CD4-positive, alpha-beta T cell (primary cell): Measurements from ENCODE around the gene VPS39. TPM values are rescaled to one million over a fixed set of nuclear protein-coding genes. Genes with fewer than 3 reads are reported as not detected.

Source experiments
- ATAC-seq: fragments of 200-7000 bp; cut with Tn5 transposase; one replicate; pipeline ENCODE4 v1.10.0; 2022; ENCODE audit warnings: mild to moderate bottlenecking; ENCODE audit not compliant: poor library complexity
- CTCF ChIA-PET: fragments of 350-600 bp; sonication (Branson Sonifier 250); formaldehyde crosslinking; loops from one replicate; lab custom pipeline; 2021; ENCODE audit warnings: antibody characterized with exemption, inconsistent platforms; lab: Charles Lee
- POLR2A ChIA-PET: fragments of 350-600 bp; sonication (Branson Sonifier 250); formaldehyde crosslinking; loops from one replicate; lab custom pipeline; 2021; ENCODE audit warnings: antibody characterized with exemption, inconsistent platforms; lab: Charles Lee
- DNase-seq, 14 experiments: peaks; one replicate each; pipeline ENCODE4 v3.0.0-alpha.2; 2013 to 2020; ENCODE audit warnings: mixed read lengths in 2 of 14
- H3K27ac ChIP-seq, 2 donors: one replicate each; pipeline versions ENCODE4 v1.5.1 to v1.7.0; 2013; ENCODE audit warnings: low read length in 2 of 2, low read depth in 1 of 2, mild to moderate bottlenecking in 1 of 2
- H3K27me3 ChIP-seq, 2 experiments: 1 replicate in 1 of 2; 2 replicates in 1 of 2; pipeline versions ENCODE4 v1.6.1 to v1.7.0; 2013; ENCODE audit warnings: low read length in 2 of 2, control low read depth in 1 of 2, mild to moderate bottlenecking in 1 of 2, moderate library complexity in 1 of 2; ENCODE audit not compliant: insufficient read depth in 2 of 2, control insufficient read depth in 1 of 2
- H3K36me3 ChIP-seq: one replicate; pipeline ENCODE4 v1.6.1; 2013; ENCODE audit warnings: low read length, control low read depth; ENCODE audit not compliant: insufficient read depth
- H3K4me1 ChIP-seq: one replicate; pipeline ENCODE4 v1.6.1; 2013; ENCODE audit warnings: low read length, control low read depth; ENCODE audit not compliant: insufficient read depth
- H3K4me3 ChIP-seq: one replicate; pipeline ENCODE4 v1.5.1; 2013; ENCODE audit warnings: mild to moderate bottlenecking, low read length, moderate library complexity
- H3K9me3 ChIP-seq, 2 experiments: 1 replicate in 1 of 2; 2 replicates in 1 of 2; pipeline versions ENCODE4 v1.6.1 to v1.7.0; 2013; ENCODE audit warnings: low read length in 2 of 2, mild to moderate bottlenecking in 2 of 2, control low read depth in 1 of 2, moderate library complexity in 1 of 2; ENCODE audit not compliant: control insufficient read depth in 1 of 2, insufficient read depth in 1 of 2
- H3K27ac Mint-ChIP-seq: one replicate; pipeline ENCODE4 v1.8.0; 2020; ENCODE audit warnings: mixed read lengths
- H3K27me3 Mint-ChIP-seq: one replicate; pipeline ENCODE4 v1.8.0; 2021; ENCODE audit warnings: mixed read lengths
- H3K36me3 Mint-ChIP-seq: one replicate; pipeline ENCODE4 v1.8.0; 2021; ENCODE audit warnings: low read depth, mixed read lengths
- H3K4me1 Mint-ChIP-seq: one replicate; pipeline ENCODE4 v1.8.0; 2021; ENCODE audit warnings: low read depth, mixed read lengths
- H3K4me3 Mint-ChIP-seq: one replicate; pipeline ENCODE4 v1.8.0; 2020; ENCODE audit warnings: mild to moderate bottlenecking, mixed read lengths
- H3K9me3 Mint-ChIP-seq: one replicate; pipeline ENCODE4 v1.8.0; 2020; ENCODE audit warnings: mixed read lengths
- CTCF ChIP-seq: fragments of 200-600 bp; IDR thresholded peaks from one replicate; pipeline ENCODE4 v1.8.0; 2022; ENCODE audit warnings: antibody characterized with exemption, mild to moderate bottlenecking
- intact Hi-C, 2 experiments: fragments of 100-400 bp; cut with DNase I in 1 of 2; cut with micrococcal nuclease in 1 of 2; formaldehyde crosslinking; loops; one replicate each; pipeline versions ENCODE4 v1.15.1 to v1.9.0; 2023 to 2025; cut with DNase I, micrococcal nuclease
- microRNA-seq: library from miRNA; unstranded; fragments of <30 nt; microRNA quantifications from one replicate; pipeline ENCODE4 v1.2.0, GENCODE V29; 2021; ENCODE audit warnings: borderline microRNAs expressed, borderline replicate concordance
- total RNA-seq, 174 experiments: library from RNA in 2 of 174; stranded (reverse) in 2 of 174; gene quantifications; one replicate each; pipeline ENCODE4 v1.2.3 and lab custom pipeline; 2021 to 2026

VPS39 gene
- total RNA-seq, 2 experiments from 2014 or later = 73.4 to 82.5 TPM

GRCh38 chr15:42111924-42112323 lies 96.2 kb downstream of the VPS39 start:
- H3K4me1 ChIP-seq = peaks cover 2% of the 10 kb centered on the region
- H3K4me3 Mint-ChIP-seq = no peak overlapping the region

GRCh38 chr15:42110367-42110766 lies 97.7 kb downstream of the VPS39 start:
- ChIA-PET CTCF (no interaction called here), POLR2A (no interaction called here)
- DNase-seq (no peak), ATAC-seq (no peak)
- H3K27ac ChIP-seq = no peak overlapping the region
- no peak overlapping the region for H3K27ac Mint-ChIP-seq
- H3K27me3 ChIP-seq = no peaks in the 10 kb centered on the region
- no peak overlapping the region for H3K4me3 Mint-ChIP-seq
- H3K36me3 ChIP-seq = no peaks in the 10 kb centered on the region
- intact Hi-C loops = no loop called here
- peaks cover 2% of the 10 kb centered on the region for H3K4me1 ChIP-seq
- no peaks in the 10 kb centered on the region for H3K36me3 Mint-ChIP-seq
- H3K9me3 ChIP-seq = peaks cover 0 to 4% of the 10 kb centered on the region in 2 experiments
- H3K9me3 Mint-ChIP-seq = no peaks in the 10 kb centered on the region
- no peak for TF ChIP-seq CTCF
- no peak overlapping the region for H3K4me3 ChIP-seq
- H3K27me3 Mint-ChIP-seq = peaks cover 25% of the 10 kb centered on the region
- peaks cover 6% of the 10 kb centered on the region for H3K4me1 Mint-ChIP-seq

More at GRCh38 chr15:42111924-42112323, 96.2 kb downstream of the VPS39 start:
- intact Hi-C loops = no loop called here
- no peak for TF ChIP-seq CTCF
- Mint-ChIP-seq H3K4me1 (peaks cover 6% of the 10 kb centered on the region), H3K9me3 (no peaks in the 10 kb centered on the region), H3K27me3 (peaks cover 21% of the 10 kb centered on the region), H3K36me3 (no peaks in the 10 kb centered on the region), H3K27ac (no peak overlapping the region)
- Histone ChIP-seq H3K9me3 (peaks cover 0 to 4% of the 10 kb centered on the region in 2 experiments), H3K27ac (no peak overlapping the region), H3K36me3 (no peaks in the 10 kb centered on the region), H3K27me3 (no peaks in the 10 kb centered on the region), H3K4me3 (no peak overlapping the region)
- ChIA-PET CTCF (no interaction called here), POLR2A (no interaction called here)
- no peak for ATAC-seq
- no peak for DNase-seq

- Mint-ChIP-seq H3K27ac (no peak overlapping the region), H3K4me1 (peaks cover 6% of the 10 kb centered on the region), H3K9me3 (no peaks in the 10 kb centered on the region), H3K36me3 (no peaks in the 10 kb centered on the region), H3K4me3 (no peak overlapping the region), H3K27me3 (peaks cover 25% of the 10 kb centered on the region)
- Histone ChIP-seq H3K9me3 (peaks cover 0 to 4% of the 10 kb centered on the region in 2 experiments), H3K4me1 (peaks cover 2% of the 10 kb centered on the region), H3K36me3 (no peaks in the 10 kb centered on the region), H3K27me3 (no peaks in the 10 kb centered on the region), H3K27ac (no peak overlapping the region), H3K4me3 (no peak overlapping the region)
- CTCF ChIA-PET = no interaction called here
- DNase-seq (no peak), ATAC-seq (no peak)
- no peak for TF ChIP-seq CTCF
- POLR2A ChIA-PET = no interaction called here
- intact Hi-C loops = no loop called here
Measured at GRCh38 chr15:42108806-42109205, 99.3 kb downstream of the VPS39 start.

Small RNA genes lying within 50 kb of the gene (microRNA-seq; reads per million reads assigned to microRNA genes)
- gene MIR627 = 101 reads per million, percentile 65 among the genes with 10 or more reads in this experiment

Other genes starting within 250 kb of the VPS39 start
- gene EHD4, start 235.7 kb downstream of the VPS39 start, total RNA-seq = 10 to 100 TPM; 39.8 to 40.5 TPM
- gene PLA2G4E, start 187.3 kb downstream of the VPS39 start, total RNA-seq = not detected
- gene PLA2G4D, start 113.7 kb downstream of the VPS39 start, total RNA-seq = not detected
- gene PLA2G4F, start 51.7 kb downstream of the VPS39 start, total RNA-seq = not detected
- gene GANC, start 64.9 kb upstream of the VPS39 start, total RNA-seq = 10 to 100 TPM; 22.3 to 23.9 TPM
- gene TMEM87A, start 65.1 kb upstream of the VPS39 start, total RNA-seq = 10 to 100 TPM; 48.7 to 51.4 TPM
- gene CAPN3, start 151.2 kb upstream of the VPS39 start, total RNA-seq = 1 to 10 TPM; 8.2 to 8.7 TPM